ENCODE measurements around the gene PATZ1.

PATZ1 gene

DNA sequence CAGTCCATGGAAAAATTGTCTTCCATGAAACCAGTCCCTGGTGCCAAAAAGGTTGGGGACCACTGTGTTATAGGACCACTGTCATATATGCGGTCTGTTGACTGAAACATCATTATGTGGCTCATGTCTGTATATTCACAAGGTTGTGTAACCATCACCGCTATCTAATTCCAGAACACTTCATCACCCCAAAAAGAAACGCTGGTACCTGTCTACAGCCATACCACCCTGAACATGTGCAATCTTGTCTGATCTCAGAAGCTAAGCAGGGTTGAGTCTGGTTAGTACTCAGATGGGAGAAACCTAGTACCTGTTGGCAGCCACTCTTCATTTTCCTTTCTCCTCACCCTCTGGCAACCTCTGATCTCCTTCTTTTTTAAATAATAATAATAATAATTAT lies 41.0 kb downstream of the PATZ1 start:
- DNase-seq = no peak

- DNase-seq = no peak
Measured at GRCh38 chr22:31302537-31302936, 43.6 kb downstream of the PATZ1 start.

GRCh38 chr22:31302006-31302405 lies 44.1 kb downstream of the PATZ1 start:
- no peak for DNase-seq

GRCh38 chr22:31300896-31301295 lies 45.2 kb downstream of the PATZ1 start:
- no peak for DNase-seq

- no peak for DNase-seq
Measured at GRCh38 chr22:31295831-31296657, 50.1 kb downstream of the PATZ1 start.

DNA sequence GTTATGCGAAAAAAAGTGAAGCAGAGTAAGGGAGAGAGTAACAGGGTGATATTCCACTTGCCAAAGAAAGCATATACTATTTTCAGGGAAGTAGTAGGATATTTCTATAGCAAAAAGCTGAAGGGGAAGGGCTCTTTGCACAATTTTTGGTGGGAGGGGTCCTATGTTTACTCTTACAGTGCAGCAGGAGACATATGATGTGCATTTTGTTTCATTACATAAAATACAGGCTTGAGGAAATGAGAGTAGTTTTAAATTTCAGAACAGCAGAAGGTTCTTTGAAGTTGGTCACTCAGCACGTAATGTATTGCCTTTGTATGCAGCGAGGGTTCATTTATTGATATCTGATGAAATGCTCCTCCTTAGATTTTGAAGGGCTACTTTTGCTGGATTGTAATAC lies 50.8 kb downstream of the PATZ1 start:
- no peak for DNase-seq

DNA sequence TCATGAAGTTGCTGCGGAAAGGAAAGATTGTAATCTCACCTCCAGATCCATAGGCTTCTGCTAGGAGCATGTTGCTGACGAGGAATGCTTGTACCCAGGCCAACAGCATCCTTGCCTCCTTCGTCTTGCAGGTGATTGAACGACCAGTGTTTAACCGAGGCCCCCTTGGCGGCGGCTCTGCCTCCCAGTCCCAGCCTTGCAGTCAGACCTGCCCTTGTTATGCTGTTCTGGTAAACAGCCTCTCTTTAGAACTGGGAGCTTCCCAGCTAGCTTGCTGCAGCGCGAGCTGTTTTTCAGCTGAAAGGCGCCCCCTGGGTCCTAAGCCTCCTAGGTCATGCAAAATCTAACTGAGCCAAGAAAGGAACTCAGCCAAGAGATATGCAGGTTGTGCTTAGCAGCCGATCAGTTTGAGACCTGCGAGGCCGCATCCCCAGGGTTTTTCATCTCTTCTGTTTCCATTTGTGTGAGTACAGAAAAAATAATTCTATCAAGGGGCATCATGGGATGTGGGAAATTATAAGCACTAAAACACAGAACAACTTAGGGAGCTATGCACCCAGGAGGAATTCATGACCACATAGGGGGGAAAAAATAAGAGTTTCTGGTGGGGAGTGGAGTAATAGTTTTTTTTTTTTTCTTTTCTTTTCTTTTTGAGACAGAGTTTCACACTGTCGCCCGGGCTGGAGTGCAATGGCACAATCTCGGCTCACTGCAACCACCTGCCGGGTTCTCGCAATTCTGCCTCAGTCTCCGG lies 53.7 kb downstream of the PATZ1 start, which contains the start of gene PIK3IP1:
TSS of gene PIK3IP1 (minus strand) at position 253 of the 754 bp plus-strand sequence. CDS start at position 109, 144 bp downstream.
- DNase-seq = peak; percentile 80 to 88

DNA sequence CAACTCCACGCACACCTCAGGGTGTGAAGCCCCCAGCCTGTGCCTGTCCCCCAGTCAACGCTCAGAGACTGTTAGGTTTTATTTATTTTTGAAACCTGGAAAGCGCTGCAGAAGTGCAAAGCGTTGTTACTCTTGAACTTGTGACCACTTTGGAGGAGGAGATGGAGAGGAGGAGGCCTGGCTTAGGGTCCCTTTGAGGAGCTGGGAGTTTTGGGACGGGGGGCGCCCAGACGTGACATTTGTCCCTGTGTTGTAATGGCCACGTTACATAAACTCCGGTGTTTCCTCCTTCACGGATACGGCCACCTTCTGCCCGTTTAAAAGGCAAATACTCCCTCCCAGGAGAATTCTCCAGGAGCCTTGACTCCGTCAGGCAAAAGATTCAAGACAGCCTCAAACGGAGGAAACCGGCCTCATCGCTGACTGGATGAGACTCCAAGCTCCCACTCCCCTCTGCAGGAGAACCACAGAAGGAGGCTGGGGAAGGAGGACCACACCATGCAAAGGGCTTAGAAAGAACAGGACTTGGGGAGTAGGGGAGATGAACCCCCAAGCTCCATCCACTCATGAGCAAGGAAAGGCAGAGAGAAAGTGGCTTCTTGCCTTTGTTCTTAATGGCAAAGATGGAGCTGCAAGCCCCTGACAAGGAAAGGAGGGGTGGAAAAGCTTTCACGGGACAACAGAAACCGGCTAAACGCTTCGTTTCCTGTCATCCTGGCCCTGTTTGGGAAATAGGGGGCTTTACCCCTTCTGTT lies 54.5 kb downstream of the PATZ1 start:
- DNase-seq = peak; percentile 28 to 40

DNA sequence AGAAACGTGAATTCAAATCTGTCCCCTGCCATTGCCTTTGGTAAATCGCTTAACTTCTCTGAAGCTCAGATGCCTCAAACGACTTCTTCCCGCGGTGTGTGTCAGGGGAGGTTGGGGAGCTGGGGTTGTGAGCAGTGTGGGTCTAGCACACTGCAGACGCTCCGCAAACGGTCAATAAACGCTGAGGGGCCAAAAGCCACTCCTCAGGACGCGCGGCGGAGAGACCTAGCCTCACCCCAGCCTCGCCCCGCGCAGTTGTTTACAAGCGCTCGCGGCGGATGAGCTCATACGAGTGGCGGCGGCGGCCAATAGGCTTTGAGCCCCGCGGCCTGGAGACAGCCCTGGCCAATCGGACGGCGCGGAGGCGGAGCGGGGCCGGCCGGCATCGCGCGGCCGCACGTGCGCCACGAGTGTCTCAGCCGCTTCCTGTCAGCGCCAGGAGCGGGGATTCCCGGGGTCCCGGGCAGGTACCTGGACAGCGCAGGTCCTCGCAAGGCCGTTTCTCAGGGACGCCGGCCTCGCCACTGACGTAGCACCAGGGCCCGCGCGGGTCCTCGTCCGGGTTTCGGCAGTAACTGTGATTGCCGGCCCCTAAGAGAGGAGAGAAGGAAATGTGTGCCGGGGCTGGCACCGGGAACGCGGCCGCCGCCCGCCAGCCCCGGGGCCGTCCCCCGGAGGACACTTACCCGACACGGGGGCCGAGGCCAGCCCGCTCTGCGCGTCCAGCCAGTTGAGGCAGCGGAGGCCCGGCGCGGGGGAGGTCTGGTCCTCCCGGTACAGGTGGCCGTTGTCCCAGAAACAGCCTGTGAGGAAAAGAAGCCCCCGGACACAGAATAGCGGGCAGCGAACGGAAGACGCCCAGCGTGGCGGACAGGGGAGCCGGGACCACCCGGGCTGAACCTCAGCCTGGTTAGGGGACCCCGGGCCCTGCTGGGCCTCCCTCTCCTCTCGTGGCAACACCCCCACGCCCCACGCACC lies 55.4 kb downstream of the PATZ1 start:
- DNase-seq = peak; percentile 92 to 94

- no peak for DNase-seq
Measured at GRCh38 chr22:31289344-31289743, 56.8 kb downstream of the PATZ1 start.

DNA sequence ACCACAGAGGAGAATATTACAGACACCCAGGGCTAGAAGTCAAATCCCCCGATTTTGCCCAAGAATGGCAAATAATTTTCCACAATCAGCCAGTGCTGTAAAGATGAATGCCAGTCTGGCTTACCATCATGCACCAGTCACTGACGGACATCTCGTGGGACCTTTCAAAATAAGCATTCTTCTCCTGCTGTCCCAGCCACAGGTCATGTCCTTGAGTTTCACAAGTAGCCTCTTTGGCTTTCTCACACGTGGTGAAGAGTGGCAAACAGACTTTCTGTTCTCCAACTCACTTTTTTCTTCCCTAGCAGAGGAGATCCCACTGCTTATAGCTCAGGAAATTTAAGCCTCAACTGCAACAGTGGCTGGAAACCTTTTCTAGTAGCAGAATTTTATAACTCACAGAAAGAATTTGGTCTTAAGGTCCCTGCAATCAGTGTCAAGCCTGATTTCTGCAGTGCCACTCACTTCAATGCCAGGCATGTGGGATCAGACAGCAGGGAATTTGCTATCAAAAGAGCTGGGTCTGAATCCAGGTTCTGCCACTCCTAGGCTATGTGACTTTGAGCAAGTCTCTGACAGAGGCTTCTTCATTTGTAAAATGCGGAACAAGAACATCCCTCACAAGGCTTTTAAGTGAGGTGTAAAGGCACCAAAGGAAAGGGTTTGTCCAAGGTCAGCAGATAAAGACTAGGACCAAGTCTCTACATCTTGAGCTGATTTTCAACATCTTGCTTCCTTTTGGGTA lies 57.5 kb downstream of the PATZ1 start:
- no peak for DNase-seq

DNA sequence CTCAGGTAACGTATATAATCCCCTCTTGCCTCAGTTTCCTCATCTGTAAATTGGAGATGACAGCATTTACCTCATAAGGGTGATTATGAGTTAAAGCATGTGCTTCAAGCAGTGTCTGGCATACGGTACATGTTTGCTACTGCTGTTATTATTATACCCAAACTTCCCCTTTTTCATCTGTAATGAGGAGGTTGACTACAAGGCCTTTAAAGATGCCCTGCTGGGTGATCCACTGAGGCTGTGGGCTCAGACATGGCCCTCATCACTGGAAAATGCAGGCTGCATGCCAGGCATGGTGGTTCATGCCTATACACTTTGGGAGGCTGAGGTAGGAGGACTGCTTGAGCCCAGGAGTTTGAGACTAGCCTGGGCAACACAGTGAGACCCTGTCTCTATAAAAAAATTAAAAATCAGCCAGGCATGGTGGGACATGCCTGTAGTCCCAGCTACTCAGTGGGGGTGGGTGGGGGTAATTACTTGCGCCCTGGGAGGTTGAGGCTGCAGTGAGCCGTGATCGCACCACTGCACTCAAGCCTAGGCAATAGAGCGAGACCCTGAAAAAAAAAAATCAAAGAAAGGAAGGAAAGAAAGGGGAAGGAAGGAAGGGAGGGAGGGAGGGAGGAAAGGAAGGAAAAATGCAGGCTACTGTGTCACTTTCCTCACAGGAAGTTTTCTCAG lies 58.2 kb downstream of the PATZ1 start:
- DNase-seq = no peak

- peak; percentile 55 to 65 for DNase-seq
Measured at GRCh38 chr22:31286360-31287255, 59.5 kb downstream of the PATZ1 start.

DNA sequence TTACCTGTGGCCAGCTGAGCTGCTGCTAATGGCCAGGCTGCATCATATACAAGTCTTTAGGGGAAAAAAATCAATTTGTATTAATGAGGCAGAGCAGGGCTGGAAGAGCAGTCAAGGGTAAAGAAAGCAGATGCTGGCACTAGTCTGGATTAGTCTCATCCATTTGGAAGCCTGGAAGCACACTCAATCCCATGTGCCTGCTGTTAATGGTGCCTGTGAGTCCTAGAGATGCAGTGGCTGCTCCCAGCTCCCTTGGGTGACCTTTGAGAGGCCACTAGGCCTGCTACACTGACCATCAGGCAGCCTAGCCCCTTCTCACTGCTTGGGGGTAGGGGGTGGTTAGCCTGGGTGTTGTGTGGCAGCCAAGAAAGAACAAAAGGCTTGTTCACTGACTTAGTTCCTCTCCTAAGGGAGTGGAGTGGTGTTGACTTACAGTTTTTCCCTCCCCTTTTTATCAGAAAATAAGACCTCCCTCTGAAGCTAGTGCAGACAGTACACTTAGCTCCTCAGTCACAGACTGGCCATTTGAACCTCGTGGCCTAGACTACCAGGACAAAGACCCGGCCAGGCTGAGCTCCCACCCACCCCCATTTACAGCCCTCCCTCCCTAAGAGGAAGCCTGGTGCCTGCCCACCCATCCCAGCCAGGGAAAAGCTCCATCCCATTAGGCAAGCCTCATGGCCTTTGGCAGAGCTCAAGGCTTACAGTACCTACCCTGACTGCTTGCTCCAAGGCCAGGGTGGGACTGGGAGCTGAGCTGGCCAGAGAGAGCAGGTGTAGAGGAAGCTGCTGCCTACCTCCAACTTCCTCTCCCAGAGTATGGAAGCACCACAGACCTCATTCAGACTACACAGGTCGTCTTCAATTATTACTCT lies 61.6 kb downstream of the PATZ1 start:
- DNase-seq = no peak

GRCh38 chr22:31282748-31283468 lies 63.2 kb downstream of the PATZ1 start:
- no peak for DNase-seq

DNA sequence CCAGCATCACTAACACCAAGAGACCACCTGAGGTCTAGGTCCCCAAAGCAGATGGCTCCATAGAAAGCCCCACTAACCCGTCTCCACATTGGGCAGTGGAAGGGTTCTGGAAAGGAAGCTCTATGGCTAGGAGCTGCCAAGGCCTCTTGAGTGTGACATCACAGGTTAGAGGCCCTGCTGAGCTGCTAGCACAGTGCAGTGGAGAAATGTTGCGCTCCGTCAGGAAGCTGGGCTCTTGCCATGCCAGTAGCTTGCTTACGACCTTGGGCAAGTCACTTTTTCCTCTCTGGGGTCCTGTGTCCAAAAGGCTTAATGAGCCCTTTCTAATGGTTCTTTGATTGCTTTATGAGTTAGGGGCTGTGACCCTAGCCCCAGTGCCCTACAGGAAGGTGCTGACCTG lies 64.4 kb downstream of the PATZ1 start:
- DNase-seq = no peak

DNA sequence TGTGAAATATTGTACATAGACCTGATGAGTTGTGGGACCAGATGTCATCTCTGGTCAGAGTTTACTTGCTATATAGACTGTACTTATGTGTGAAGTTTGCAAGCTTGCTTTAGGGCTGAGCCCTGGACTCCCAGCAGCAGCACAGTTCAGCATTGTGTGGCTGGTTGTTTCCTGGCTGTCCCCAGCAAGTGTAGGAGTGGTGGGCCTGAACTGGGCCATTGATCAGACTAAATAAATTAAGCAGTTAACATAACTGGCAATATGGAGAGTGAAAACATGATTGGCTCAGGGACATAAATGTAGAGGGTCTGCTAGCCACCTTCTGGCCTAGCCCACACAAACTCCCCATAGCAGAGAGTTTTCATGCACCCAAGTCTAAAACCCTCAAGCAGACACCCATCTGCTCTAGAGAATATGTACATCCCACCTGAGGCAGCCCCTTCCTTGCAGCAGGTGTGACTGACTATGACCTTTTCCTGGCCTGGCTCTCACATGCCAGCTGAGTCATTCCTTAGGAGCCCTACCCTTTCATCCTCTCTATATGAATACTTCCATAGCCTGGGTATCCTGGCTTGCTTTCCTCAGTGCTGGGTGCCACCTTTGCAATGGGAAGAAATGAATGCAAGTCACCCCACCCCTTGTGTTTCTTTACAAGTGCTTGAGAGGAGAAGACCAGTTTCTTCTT lies 66.2 kb downstream of the PATZ1 start:
- no peak for DNase-seq
